ENCODE measurements around the gene NUP210. TPM values are rescaled to one million over a fixed set of nuclear protein-coding genes. Genes with fewer than 3 reads are reported as not detected.

NUP210 gene
- polyA plus RNA-seq, 1 of the 3 experiments (the other 2 are of a cell fraction): 1.8 TPM

- Histone ChIP-seq H3F3A (replicated peaks; ENCODE audit: insufficient read depth) (no peaks in the 10 kb centered on the region), H3K27ac (ENCODE audit: low read depth in 2 of 2, low read length in 1 of 2) (no peak overlapping the region), H3K9me3 (no peaks in the 10 kb centered on the region), H3K4me3 (ENCODE audit: low read depth in 2 of 2, low read length in 1 of 2) (no peak overlapping the region), H2AFZ (ENCODE audit: low read depth) (no peak overlapping the region), H3K27me3 (ENCODE audit: insufficient read depth) (no peaks in the 10 kb centered on the region; the same call in 1 of the 2 replicates), H3K36me3 (replicated peaks in 1 of 2; ENCODE audit: control insufficient read depth in 1 of 2, insufficient read depth in 2 of 2, low read length in 1 of 2) (no peaks in the 10 kb centered on the region), H3K79me2 (ENCODE audit: insufficient read depth) (no peaks in the 10 kb centered on the region), H3K9ac (no peak overlapping the region), H3K9me2 (no peaks in the 10 kb centered on the region), H3K4me2 (no peak overlapping the region), H3K4me1 (ENCODE audit: control insufficient read depth in 1 of 2, insufficient read depth in 2 of 2, low read depth in 1 of 2, low read length in 1 of 2) (no peaks in the 10 kb centered on the region; a peak in 1 of 4 replicates), H4K20me1 (ENCODE audit: insufficient read depth) (no peaks in the 10 kb centered on the region)
- WGBS (ENCODE audit: low lambda C conversion rate): 77% methylated on average over 3 of the region's 3 CpGs
- ChIA-PET POLR2A (no interaction called here), CTCF (interaction anchor here (1.4 to 2.0 kb wide), 2 partner anchors 103 to 258 kb away, joined by 4 to 5 read pairs; no protein-coding TSS in a partner anchor)
- TF ChIP-seq MAX (IDR thresholded peaks at IDR 0.05; ENCODE audit: low read depth) (no peak), NFIC (IDR thresholded peaks at IDR 0.05; ENCODE audit: borderline replicate concordance) (no peak), EP300 (IDR thresholded peaks at IDR 0.05; ENCODE audit: borderline replicate concordance in 1 of 2, low read depth in 1 of 2, low read length in 1 of 2) (no peak), ZBTB33 (IDR thresholded peaks at IDR 0.05; ENCODE audit: borderline replicate concordance, low read depth) (no peak), TCF12 (IDR thresholded peaks at IDR 0.05) (no peak)
- no peak for DNase-seq
These were observed 70.3 kb downstream of the NUP210 start for GRCh38 chr3:13349823-13350222.

GRCh38 chr3:13348661-13349396, 71.3 kb downstream of the NUP210 start:
- ChIA-PET POLR2A (no interaction called here), CTCF (interaction anchor here (1.4 to 2.0 kb wide), 2 partner anchors 104 to 257 kb away, joined by 4 to 5 read pairs; no protein-coding TSS in a partner anchor)
- Histone ChIP-seq H3K36me3 (replicated peaks in 1 of 2; ENCODE audit: control insufficient read depth in 1 of 2, insufficient read depth in 2 of 2, low read length in 1 of 2) (no peaks in the 10 kb centered on the region), H3K4me3 (ENCODE audit: low read depth in 2 of 2, low read length in 1 of 2) (no peak overlapping the region), H2AFZ (ENCODE audit: low read depth) (no peak overlapping the region), H3K27me3 (ENCODE audit: insufficient read depth) (no peaks in the 10 kb centered on the region; the same call in 1 of the 2 replicates), H3K9ac (no peak overlapping the region), H3F3A (replicated peaks; ENCODE audit: insufficient read depth) (no peaks in the 10 kb centered on the region), H4K20me1 (ENCODE audit: insufficient read depth) (no peaks in the 10 kb centered on the region), H3K4me2 (no peak overlapping the region), H3K9me2 (no peaks in the 10 kb centered on the region), H3K79me2 (ENCODE audit: insufficient read depth) (no peaks in the 10 kb centered on the region), H3K9me3 (no peaks in the 10 kb centered on the region), H3K4me1 (ENCODE audit: control insufficient read depth in 1 of 2, insufficient read depth in 2 of 2, low read depth in 1 of 2, low read length in 1 of 2) (no peaks in the 10 kb centered on the region; a peak in 1 of 4 replicates), H3K27ac (ENCODE audit: low read depth in 2 of 2, low read length in 1 of 2) (no peak overlapping the region)
- WGBS (ENCODE audit: low lambda C conversion rate): 78% methylated on average over 13 of the region's 13 CpGs
- TF ChIP-seq EZH2phosphoT487 (IDR thresholded peaks at IDR 0.05; ENCODE audit: borderline replicate concordance, low read depth) (no peak), MEF2A (IDR thresholded peaks at IDR 0.05; ENCODE audit: borderline replicate concordance, low read depth) (no peak), GATA2 (CRISPR knock-in tag; IDR thresholded peaks at IDR 0.05) (no peak), IRF3 (IDR thresholded peaks at IDR 0.05; ENCODE audit: low read depth, low read length) (no peak), USF2 (IDR thresholded peaks at IDR 0.05; ENCODE audit: borderline replicate concordance, low read depth, low read length) (no peak), FOXJ3 (CRISPR knock-in tag; IDR thresholded peaks at IDR 0.05) (no peak), TCF12 (IDR thresholded peaks at IDR 0.05) (no peak), PBX3 (IDR thresholded peaks at IDR 0.05) (no peak), GABPA (IDR thresholded peaks at IDR 0.05; ENCODE audit: low read depth) (no peak), RXRA (IDR thresholded peaks at IDR 0.05; ENCODE audit: borderline replicate concordance, low read depth) (no peak), MAX (IDR thresholded peaks at IDR 0.05; ENCODE audit: low read depth) (no peak), CHD2 (IDR thresholded peaks at IDR 0.05; ENCODE audit: low read length, partially characterized antibody) (no peak), JUND (IDR thresholded peaks at IDR 0.05) (no peak), RFX5 (IDR thresholded peaks at IDR 0.05; ENCODE audit: low read length) (no peak), FOSL2 (IDR thresholded peaks at IDR 0.05; ENCODE audit: borderline replicate concordance, low read depth) (no peak), NFIC (IDR thresholded peaks at IDR 0.05; ENCODE audit: borderline replicate concordance) (no peak), TAF1 (IDR thresholded peaks at IDR 0.05; ENCODE audit: borderline replicate concordance, low read depth, low read length) (no peak)
- DNase-seq: no peak

Data from SK-N-SH (cell line).